Activated T-cell treated with anti-CD3 and anti-CD28 coated beads, Interleukin-2, amount 50 U/mL, for 48 hours (primary cell): Measurements from ENCODE around the gene NECTIN2.
"Not testable (repeated sequence)": the region's sequence is repeated elsewhere in the genome, so short reads cannot be mapped to it uniquely, and the experiment has no call there.

ENCODE experiments used
- DNase-seq, 2 experiments: peaks; one replicate each; pipeline ENCODE4 v3.0.0-alpha.2; 2020

NECTIN2 gene

DNA sequence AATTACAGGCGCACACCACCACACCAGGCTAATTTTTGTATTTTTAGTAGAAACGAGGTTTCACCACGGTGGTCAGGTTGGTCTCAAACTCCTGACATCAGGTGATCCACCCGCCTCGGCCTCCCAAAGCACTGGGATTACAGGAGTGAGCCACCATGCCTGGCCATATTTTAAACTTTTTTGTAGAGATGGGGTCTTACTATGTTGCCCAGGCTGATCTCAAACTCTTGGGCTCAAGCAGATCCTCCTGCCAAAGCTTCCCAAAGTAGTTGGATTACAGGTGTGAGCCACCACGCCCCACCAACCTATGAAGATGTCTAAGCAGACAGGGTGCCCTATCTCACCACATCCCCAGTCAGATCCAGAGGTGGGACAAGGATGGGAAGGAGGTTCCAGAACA lies 65.8 kb downstream of the NECTIN2 start:
- DNase-seq: not testable (repeated sequence)

DNA sequence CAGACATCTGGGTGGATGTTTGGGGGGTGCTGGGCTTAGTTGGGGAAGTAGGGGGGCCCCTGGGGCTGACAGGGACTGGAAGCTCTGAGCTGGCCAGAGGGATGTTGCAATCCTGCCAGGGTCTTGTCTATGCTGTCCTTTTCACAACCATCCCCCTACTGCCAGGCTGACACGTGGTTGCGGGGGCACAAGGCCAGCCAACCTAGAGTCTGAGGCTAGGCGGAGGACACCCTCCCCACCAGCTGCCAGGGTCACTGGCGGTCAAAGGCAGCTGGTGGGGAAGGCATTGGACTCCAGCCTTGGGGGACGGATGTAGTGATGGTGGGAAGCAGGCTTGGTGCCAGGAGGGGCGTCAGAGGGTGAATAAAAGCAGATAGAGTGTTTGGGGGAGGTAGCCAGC lies 66.8 kb downstream of the NECTIN2 start:
- no peak for DNase-seq

DNA sequence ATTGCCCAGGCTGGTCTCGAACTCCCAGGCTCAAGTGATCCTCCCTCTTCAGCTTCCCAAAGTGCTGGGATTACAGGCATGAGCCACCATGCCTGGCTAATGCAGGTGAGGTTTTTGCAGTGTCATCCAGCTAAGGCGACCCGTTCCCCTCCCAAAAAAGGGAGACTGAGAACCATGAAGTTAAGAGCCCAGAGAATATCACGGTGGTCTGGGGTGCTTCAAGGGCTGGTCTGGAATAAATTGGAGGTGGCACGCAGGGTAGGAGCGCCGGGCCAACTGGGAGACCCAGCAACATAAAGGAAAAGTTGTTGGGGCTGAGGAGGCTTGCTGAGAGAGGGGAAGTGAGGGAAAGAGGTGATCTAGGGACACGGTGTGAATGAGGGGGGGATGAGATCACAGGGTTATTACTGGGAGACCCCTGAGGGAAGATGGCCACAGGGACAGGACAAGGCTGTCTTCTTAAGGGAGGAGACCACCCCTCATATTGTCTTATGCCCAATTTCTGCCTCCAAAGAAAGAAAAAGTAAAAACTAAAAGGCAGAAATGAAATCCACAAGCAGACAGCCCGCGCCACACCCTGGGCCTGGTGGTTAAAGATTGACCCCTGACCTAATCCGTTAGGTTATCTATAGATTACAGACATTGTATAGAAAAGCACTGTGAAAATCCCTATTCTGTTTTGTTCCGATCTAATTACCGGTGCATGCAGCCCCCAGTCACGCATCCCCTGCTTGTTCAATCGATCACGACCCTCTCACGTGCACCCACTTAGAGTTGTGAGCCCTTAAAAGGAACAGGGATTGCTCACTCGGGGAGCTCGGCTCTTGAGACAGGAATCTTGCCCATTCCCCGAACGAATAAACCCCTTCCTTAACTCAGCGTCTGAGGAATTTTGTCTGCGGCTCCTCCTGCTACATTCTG lies 67.7 kb downstream of the NECTIN2 start:
- DNase-seq: not testable (repeated sequence)

DNA sequence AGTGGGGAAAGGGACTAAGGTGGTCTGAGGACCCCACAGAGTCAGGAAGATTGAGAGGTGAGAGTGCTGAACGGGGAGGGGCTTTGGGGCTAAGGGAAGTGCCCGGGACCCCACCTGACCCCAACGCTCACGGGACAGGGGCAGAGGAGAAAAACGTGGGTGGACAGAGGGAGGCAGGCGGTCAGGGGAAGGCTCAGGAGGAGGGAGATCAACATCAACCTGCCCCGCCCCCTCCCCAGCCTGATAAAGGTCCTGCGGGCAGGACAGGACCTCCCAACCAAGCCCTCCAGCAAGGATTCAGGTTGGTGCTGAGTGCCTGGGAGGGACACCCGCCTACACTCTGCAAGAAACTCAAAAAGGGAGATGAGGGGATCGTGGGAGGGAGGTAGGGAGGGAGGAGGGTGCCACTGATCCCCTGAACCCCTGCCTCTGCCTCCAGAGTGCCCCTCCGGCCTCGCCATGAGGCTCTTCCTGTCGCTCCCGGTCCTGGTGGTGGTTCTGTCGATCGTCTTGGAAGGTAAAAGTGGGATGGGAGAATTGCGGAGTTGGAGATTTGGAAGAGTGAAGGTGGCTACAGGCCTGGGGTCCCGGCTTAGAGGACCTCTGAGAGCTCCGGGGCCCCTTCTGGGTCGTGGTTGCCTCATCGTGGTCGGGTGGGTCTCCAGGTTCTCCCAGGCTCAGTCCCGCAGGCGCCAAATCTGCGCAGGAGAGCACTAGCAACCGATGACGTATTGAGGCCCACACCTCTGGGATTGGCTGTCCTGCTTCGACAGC lies 68.5 kb downstream of the NECTIN2 start, which contains the start of gene APOC1:
APOC1 (plus strand) TSS at position 176 of the 774 bp plus-strand sequence; CDS start at position 460, 284 bp downstream.
- peak; percentile 87 to 89 for DNase-seq

DNA sequence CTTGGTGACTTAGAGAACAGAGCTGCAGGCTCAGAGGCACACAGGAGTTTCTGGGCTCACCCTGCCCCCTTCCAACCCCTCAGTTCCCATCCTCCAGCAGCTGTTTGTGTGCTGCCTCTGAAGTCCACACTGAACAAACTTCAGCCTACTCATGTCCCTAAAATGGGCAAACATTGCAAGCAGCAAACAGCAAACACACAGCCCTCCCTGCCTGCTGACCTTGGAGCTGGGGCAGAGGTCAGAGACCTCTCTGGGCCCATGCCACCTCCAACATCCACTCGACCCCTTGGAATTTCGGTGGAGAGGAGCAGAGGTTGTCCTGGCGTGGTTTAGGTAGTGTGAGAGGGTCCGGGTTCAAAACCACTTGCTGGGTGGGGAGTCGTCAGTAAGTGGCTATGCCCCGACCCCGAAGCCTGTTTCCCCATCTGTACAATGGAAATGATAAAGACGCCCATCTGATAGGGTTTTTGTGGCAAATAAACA lies 78.2 kb downstream of the NECTIN2 start:
- no peak for DNase-seq

DNA sequence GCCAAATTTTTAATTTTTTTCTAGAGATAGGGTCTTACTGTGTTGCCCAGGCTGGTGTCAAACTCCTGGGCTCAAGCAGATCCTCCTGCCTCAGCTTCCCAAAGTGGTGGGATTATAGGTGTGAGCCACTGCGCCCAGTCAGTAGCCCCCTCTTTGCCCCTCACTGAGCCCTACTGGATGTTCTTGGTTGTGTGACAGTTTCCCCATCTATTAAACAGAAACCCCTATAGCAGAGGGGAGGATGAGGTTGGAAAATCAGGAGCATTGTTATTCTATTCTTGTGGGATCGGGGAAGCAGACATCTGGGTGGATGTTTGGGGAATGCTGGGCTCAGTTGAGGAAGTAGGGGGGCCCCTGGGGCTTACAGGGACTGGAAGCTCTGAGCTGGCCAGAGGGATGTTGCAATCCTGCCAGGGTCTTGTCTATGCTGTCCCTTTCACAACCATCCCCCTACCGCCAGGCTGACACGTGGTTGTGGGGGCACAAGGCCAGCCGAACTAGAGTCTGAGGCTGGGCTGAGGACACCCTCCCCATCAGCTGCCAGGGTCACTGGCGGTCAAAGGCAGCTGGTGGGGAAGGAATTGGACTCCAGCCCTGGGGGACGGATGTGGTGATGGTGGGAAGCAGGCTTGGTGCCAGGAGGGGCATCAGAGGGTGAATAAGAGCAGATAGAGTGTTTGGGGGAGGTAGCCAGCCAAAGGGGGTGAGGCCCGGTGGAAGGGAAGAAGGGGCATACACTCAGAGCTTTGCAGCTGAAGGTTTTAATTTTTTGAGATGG lies 79.2 kb downstream of the NECTIN2 start:
- DNase-seq: no peak

DNA sequence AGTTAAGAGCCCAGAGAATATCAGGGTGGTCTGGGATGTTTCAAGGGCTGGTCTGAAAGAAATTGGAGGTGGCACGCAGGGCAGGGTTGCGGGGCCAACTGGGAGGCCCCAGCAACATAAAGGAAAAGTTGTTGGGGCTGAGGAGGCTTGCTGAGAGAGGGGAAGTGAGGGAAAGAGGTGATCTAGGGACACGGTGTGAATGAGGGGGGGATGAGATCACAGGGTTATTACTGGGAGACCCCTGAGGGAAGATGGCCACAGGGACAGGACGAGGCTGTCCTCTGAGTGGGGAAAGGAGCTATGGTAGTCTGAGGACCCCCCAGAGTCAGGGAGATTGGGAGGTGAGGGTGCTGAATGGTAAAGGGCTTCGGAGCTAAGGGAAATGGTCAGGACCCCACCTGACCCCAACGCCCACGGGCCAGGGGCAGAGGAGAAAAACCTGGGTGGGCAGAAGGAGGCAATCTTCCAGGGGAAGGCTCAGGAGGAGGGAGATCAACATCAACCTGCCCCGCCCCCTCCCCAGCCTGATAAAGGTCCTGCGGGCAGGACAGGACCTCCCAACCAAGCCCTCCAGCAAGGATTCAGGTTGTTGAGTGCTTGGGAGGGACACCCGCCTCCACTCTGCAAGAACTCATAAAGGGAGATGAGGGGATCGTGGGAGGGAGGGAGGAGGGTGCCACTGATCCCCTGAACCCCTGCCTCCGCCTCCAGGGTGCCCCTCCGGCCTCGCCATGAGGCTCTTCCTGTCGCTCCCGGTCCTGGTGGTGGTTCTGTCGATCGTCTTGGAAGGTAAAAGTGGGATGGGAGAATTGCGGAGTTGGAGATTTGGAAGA lies 80.4 kb downstream of the NECTIN2 start:
- DNase-seq: not testable (repeated sequence)

DNA sequence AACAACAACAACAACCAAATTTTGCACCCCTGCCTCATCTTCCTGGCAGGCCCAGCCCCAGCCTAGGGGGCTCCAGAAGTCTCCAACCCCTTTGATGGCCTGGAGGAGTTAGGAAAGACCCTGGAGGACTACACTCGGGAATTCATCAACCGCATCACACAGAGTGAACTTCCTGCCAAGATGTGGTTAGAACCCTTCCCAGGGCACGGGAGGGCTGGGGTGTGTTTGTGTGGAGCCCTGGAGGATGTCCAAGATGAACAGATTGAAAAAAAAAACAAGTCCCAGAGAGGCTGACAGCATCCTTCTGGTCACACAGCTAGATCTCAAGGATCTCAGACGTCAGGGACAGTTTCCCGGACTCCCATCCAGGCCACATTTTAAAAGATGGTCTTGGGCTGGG lies 81.6 kb downstream of the NECTIN2 start:
- DNase-seq: no peak

DNA sequence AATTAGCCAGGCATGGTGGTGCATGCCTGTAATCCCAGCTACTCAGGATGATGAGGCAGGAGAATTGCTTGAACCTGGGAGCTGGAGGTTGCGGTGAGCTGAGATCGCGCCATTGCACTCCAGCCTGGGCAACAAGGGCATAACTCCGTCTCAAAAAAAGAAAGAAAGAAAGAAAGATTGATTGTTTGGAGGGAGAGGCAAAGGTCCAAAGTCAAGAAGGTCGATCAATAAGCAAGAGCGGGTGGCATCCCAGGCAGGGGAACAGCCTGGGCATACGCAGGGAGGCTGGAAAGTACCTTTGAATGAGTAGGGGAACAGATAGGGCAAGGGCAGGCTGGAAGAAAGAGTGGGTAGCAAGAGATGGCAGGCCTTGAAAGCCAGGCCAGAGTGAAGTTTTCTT lies 84.0 kb downstream of the NECTIN2 start:
- DNase-seq: no peak

DNA sequence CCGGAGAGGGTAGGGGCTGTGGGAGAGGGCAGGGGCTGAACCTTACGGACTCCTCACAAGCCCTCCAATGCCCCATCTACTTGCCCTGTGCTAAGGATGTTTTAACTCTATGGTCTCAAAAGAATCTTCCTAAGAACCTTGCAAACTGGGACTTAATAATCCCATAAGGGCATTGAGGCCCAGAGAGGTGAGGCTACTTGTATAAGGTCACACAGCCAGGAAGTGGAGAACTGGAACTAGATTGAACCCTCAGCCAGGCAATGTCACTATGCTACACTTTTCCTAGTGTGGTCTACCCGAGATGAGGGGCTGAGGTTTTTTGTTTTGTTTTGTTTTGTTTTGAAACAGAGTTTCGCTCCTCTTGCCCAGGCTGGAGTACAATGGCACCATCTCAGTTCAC lies 85.4 kb downstream of the NECTIN2 start:
- no peak for DNase-seq
